ENCODE results near the gene DNER.

DNER gene

GRCh38 chr2:229650901-229651300 is 63.5 kb downstream of the DNER start:
- Histone ChIP-seq H3K4me3 (ENCODE audit: low read depth, low read length, poor library complexity, severe bottlenecking) (no peak overlapping the region), H3K4me1 (ENCODE audit: insufficient read depth, low read length, severe bottlenecking) (no peaks in the 10 kb centered on the region), H3K9me3 (ENCODE audit: low read length) (no peaks in the 10 kb centered on the region), H3K36me3 (ENCODE audit: insufficient read depth, low read length) (no peaks in the 10 kb centered on the region), H3K79me2 (ENCODE audit: insufficient read depth, low read length) (no peaks in the 10 kb centered on the region), H2AFZ (ENCODE audit: low read length) (no peak overlapping the region), H4K20me1 (ENCODE audit: insufficient read depth, low read length) (no peaks in the 10 kb centered on the region), H3K4me2 (ENCODE audit: low read length) (no peak overlapping the region), H3K27ac (ENCODE audit: low read depth, low read length, poor library complexity, severe bottlenecking) (no peak overlapping the region), H3K9me2 (ENCODE audit: low read depth, low read length) (no peaks in the 10 kb centered on the region), H3F3A (ENCODE audit: insufficient read depth, low read length) (no peaks in the 10 kb centered on the region), H3K27me3 (ENCODE audit: insufficient read depth, low read length) (no peaks in the 10 kb centered on the region), H3K9ac (ENCODE audit: low read length) (no peak overlapping the region)
- TF ChIP-seq CTCF (IDR thresholded peaks at IDR 0.05; ENCODE audit: low read length) (no peak), EZH2 (IDR thresholded peaks at IDR 0.05; ENCODE audit: borderline replicate concordance, low read length) (no peak)

- Histone ChIP-seq H3K79me2 (ENCODE audit: insufficient read depth, low read length) (no peaks in the 10 kb centered on the region), H3K9me3 (ENCODE audit: low read length) (no peaks in the 10 kb centered on the region), H2AFZ (ENCODE audit: low read length) (no peak overlapping the region), H3K27me3 (ENCODE audit: insufficient read depth, low read length) (no peaks in the 10 kb centered on the region), H3K27ac (ENCODE audit: low read depth, low read length, poor library complexity, severe bottlenecking) (no peak overlapping the region), H3K9ac (ENCODE audit: low read length) (no peak overlapping the region), H3K4me3 (ENCODE audit: low read depth, low read length, poor library complexity, severe bottlenecking) (no peak overlapping the region), H3F3A (ENCODE audit: insufficient read depth, low read length) (no peaks in the 10 kb centered on the region), H3K4me2 (ENCODE audit: low read length) (no peak overlapping the region), H3K9me2 (ENCODE audit: low read depth, low read length) (no peaks in the 10 kb centered on the region), H3K4me1 (ENCODE audit: insufficient read depth, low read length, severe bottlenecking) (no peaks in the 10 kb centered on the region), H3K36me3 (ENCODE audit: insufficient read depth, low read length) (no peaks in the 10 kb centered on the region), H4K20me1 (ENCODE audit: insufficient read depth, low read length) (no peaks in the 10 kb centered on the region)
- no peak for TF ChIP-seq EZH2 (IDR thresholded peaks at IDR 0.05; ENCODE audit: borderline replicate concordance, low read length)
- TF ChIP-seq CTCF (IDR thresholded peaks at IDR 0.05; ENCODE audit: low read length), result no peak
These were observed 64.3 kb downstream of the DNER start for GRCh38 chr2:229650059-229650458.

GRCh38 chr2:229646186-229646723 is 68.1 kb downstream of the DNER start:
- Histone ChIP-seq H3K9ac (ENCODE audit: low read length) (no peak overlapping the region), H3K4me3 (ENCODE audit: low read depth, low read length, poor library complexity, severe bottlenecking) (no peak overlapping the region), H3K4me1 (ENCODE audit: insufficient read depth, low read length, severe bottlenecking) (no peaks in the 10 kb centered on the region), H3K27me3 (ENCODE audit: insufficient read depth, low read length) (no peaks in the 10 kb centered on the region), H3F3A (ENCODE audit: insufficient read depth, low read length) (no peaks in the 10 kb centered on the region), H3K4me2 (ENCODE audit: low read length) (no peak overlapping the region), H3K79me2 (ENCODE audit: insufficient read depth, low read length) (no peaks in the 10 kb centered on the region), H3K9me2 (ENCODE audit: low read depth, low read length) (no peaks in the 10 kb centered on the region), H4K20me1 (ENCODE audit: insufficient read depth, low read length) (no peaks in the 10 kb centered on the region), H2AFZ (ENCODE audit: low read length) (no peak overlapping the region), H3K27ac (ENCODE audit: low read depth, low read length, poor library complexity, severe bottlenecking) (no peak overlapping the region), H3K36me3 (ENCODE audit: insufficient read depth, low read length) (no peaks in the 10 kb centered on the region), H3K9me3 (ENCODE audit: low read length) (no peaks in the 10 kb centered on the region)
- TF ChIP-seq EZH2 (IDR thresholded peaks at IDR 0.05; ENCODE audit: borderline replicate concordance, low read length), result no peak
- no peak for TF ChIP-seq CTCF (IDR thresholded peaks at IDR 0.05; ENCODE audit: low read length)
